HCT116 (cell line): Measurements from ENCODE around the gene ZNRF3. TPM values are rescaled to one million over a fixed set of nuclear protein-coding genes. Genes with fewer than 3 reads are reported as not detected.

Source experiments
- ATAC-seq: fragments of 200-7000 bp; cut with Tn5 transposase; 2 replicates; pipeline ENCODE4 v1.9.1; 2020; ENCODE audit warnings: mild to moderate bottlenecking, moderate library complexity
- BruUV-seq: library from RNA; stranded (reverse); fragments of 400-500 nt; replicated peaks from 2 replicates; lab custom pipeline; 2021; lab: Mats Ljungman, UMichigan
- CTCF ChIA-PET: fragments of 300-600 bp; sonication (Branson Sonifier 250); formaldehyde crosslinking; loops from one replicate; lab custom pipeline; 2021; ENCODE audit warnings: antibody characterized with exemption; lab: Charles Lee
- POLR2A ChIA-PET: fragments of 300-600, 350-600 bp; sonication (Branson Sonifier 250); formaldehyde crosslinking; loops from one replicate; lab custom pipeline; 2021; ENCODE audit warnings: antibody characterized with exemption; lab: Charles Lee
- RAD21 ChIA-PET, 2 experiments: fragments of 300-600 bp; sonication (Branson Sonifier 250); formaldehyde crosslinking; loops; one replicate each; lab custom pipeline; 2023; ENCODE audit warnings: low total read pairs in 2 of 2; ENCODE audit not compliant: uncharacterized antibody in 2 of 2, unreplicated experiment in 2 of 2, low non-redundant PET in 1 of 2; lab: Charles Lee
- DNase-seq: peaks from one replicate; pipeline ENCODE4 v3.0.0-alpha.2; 2010; ENCODE audit warnings: low read depth, low spot score
- H2AFZ ChIP-seq: fragments of 200-600 bp; shearing (Covaris generic), sonication (generic); 2 replicates; pipeline ENCODE4 v1.6.1; 2017; ENCODE audit warnings: low read depth, mixed run types, mixed read lengths, antibody characterized with exemption, low read length; ENCODE audit not compliant: poor library complexity, severe bottlenecking
- H3K27ac ChIP-seq: 2 replicates; pipeline ENCODE4 v1.5.1; 2012; ENCODE audit warnings: low read depth, low read length
- H3K27me3 ChIP-seq: fragments of 200-600 bp; sonication (generic); 2 replicates; pipeline ENCODE4 v1.6.1; 2016; ENCODE audit warnings: mixed run types, low read length, mixed read lengths; ENCODE audit not compliant: insufficient read depth
- H3K36me3 ChIP-seq, 2 experiments: fragments of 200-500 bp in 1 of 2; fragments of 200-600 bp in 1 of 2; sonication (Bioruptor generic) in 1 of 2; sonication (generic) in 1 of 2; 2 replicates each; pipeline versions ENCODE4 v1.5.1 to v1.6.1; 2014 to 2016; ENCODE audit warnings: low read length in 2 of 2, inconsistent platforms in 1 of 2, mixed read lengths in 1 of 2, mixed run types in 1 of 2; ENCODE audit not compliant: insufficient read depth in 2 of 2, control insufficient read depth in 1 of 2
- H3K4me1 ChIP-seq, 2 experiments: fragments of 200-600 bp in 1 of 2; sonication (generic) in 1 of 2; 2 replicates each; pipeline versions ENCODE4 v1.5.1 to v1.6.1; 2012 to 2017; ENCODE audit warnings: low read length in 2 of 2, inconsistent platforms in 1 of 2, mild to moderate bottlenecking in 1 of 2, mixed read lengths in 1 of 2, mixed run types in 1 of 2, moderate library complexity in 1 of 2; ENCODE audit not compliant: insufficient read depth in 2 of 2, control insufficient read depth in 1 of 2
- H3K4me2 ChIP-seq: fragments of 200-600 bp; sonication (generic); 2 replicates; pipeline ENCODE4 v1.6.1; 2017; ENCODE audit warnings: mixed run types, low read length, mixed read lengths
- H3K4me3 ChIP-seq, 2 experiments: fragments of 200-600 bp in 1 of 2; sonication (generic) in 1 of 2; replicated peaks in 1 of 2; 2 replicates each; pipeline ENCODE4 v1.5.1; 2011 to 2016; ENCODE audit warnings: low read length in 2 of 2, control low read depth in 1 of 2, low read depth in 1 of 2, mild to moderate bottlenecking in 1 of 2, mixed read lengths in 1 of 2, mixed run types in 1 of 2
- H3K79me2 ChIP-seq: fragments of 200-600 bp; sonication (generic); 2 replicates; pipeline ENCODE4 v1.6.1; 2017; ENCODE audit warnings: mild to moderate bottlenecking, mixed run types, low read length, moderate library complexity, mixed read lengths; ENCODE audit not compliant: insufficient read depth
- H3K9ac ChIP-seq: fragments of 200-600 bp; sonication (generic); 2 replicates; pipeline ENCODE4 v1.6.1; 2016; ENCODE audit warnings: low read length, mixed read lengths
- H3K9me2 ChIP-seq: fragments of 200-600 bp; sonication (generic), shearing (Covaris generic); 2 replicates; pipeline ENCODE4 v1.6.1; 2017; ENCODE audit warnings: mixed run types, mild to moderate bottlenecking, moderate library complexity; ENCODE audit not compliant: insufficient read depth
- H3K9me3 ChIP-seq, 2 experiments: fragments of 200-500 bp in 1 of 2; fragments of 200-600 bp in 1 of 2; sonication (Bioruptor generic) in 1 of 2; sonication (generic) in 1 of 2; 2 replicates each; pipeline ENCODE4 v1.6.1; 2014 to 2017; ENCODE audit warnings: low read length in 2 of 2, mixed read lengths in 2 of 2, inconsistent platforms in 1 of 2, low read depth in 1 of 2, mild to moderate bottlenecking in 1 of 2, mixed run types in 1 of 2, moderate library complexity in 1 of 2; ENCODE audit not compliant: control insufficient read depth in 1 of 2, insufficient read depth in 1 of 2
- H4K20me1 ChIP-seq: fragments of 200-600 bp; sonication (generic), shearing (Covaris generic); 2 replicates; pipeline ENCODE4 v1.6.1; 2017; ENCODE audit warnings: mixed run types, mild to moderate bottlenecking, moderate library complexity; ENCODE audit not compliant: insufficient read depth
- ATF3 ChIP-seq: IDR thresholded peaks from 2 replicates; pipeline ENCODE4 v1.6.1; 2012
- EGR1 ChIP-seq: IDR thresholded peaks from 2 replicates; pipeline ENCODE4 v1.6.1; 2012; ENCODE audit warnings: low read depth
- ELF1 ChIP-seq: IDR thresholded peaks from 2 replicates; pipeline ENCODE4 v1.6.1; 2012; ENCODE audit warnings: low read depth, borderline replicate concordance
- EZH2phosphoT487 ChIP-seq: fragments of 200-600 bp; IDR thresholded peaks from 2 replicates; pipeline ENCODE4 v1.6.1; 2018; ENCODE audit warnings: antibody characterized with exemption, borderline replicate concordance
- JUND ChIP-seq: IDR thresholded peaks from 2 replicates; pipeline ENCODE4 v1.6.1; 2012
- MAX ChIP-seq: IDR thresholded peaks from 2 replicates; pipeline ENCODE4 v1.6.1; 2012
- POLR2A ChIP-seq: IDR thresholded peaks from 2 replicates; pipeline ENCODE4 v1.7.0; 2011; ENCODE audit warnings: borderline replicate concordance; ENCODE audit not compliant: insufficient read depth, insufficient read length; ENCODE audit errors: extremely low read depth
- SIN3A ChIP-seq: IDR thresholded peaks from 2 replicates; pipeline ENCODE4 v1.6.1; 2012; ENCODE audit warnings: low read depth
- SP1 ChIP-seq: IDR thresholded peaks from 2 replicates; pipeline ENCODE4 v1.6.1; 2012; ENCODE audit warnings: low read depth
- intact Hi-C: fragments of 100-400 bp; cut with micrococcal nuclease; formaldehyde crosslinking; loops from 2 replicates; pipeline ENCODE4 v1.10.0; 2022
- total RNA-seq: library from RNA; stranded (reverse); gene quantifications from one replicate; pipeline ENCODE4 v1.2.1, GENCODE V29; 2021; ENCODE audit not compliant: unreplicated experiment

ZNRF3 gene
- total RNA-seq, 1 experiment from 2014 or later: 12.2 TPM

DNA sequence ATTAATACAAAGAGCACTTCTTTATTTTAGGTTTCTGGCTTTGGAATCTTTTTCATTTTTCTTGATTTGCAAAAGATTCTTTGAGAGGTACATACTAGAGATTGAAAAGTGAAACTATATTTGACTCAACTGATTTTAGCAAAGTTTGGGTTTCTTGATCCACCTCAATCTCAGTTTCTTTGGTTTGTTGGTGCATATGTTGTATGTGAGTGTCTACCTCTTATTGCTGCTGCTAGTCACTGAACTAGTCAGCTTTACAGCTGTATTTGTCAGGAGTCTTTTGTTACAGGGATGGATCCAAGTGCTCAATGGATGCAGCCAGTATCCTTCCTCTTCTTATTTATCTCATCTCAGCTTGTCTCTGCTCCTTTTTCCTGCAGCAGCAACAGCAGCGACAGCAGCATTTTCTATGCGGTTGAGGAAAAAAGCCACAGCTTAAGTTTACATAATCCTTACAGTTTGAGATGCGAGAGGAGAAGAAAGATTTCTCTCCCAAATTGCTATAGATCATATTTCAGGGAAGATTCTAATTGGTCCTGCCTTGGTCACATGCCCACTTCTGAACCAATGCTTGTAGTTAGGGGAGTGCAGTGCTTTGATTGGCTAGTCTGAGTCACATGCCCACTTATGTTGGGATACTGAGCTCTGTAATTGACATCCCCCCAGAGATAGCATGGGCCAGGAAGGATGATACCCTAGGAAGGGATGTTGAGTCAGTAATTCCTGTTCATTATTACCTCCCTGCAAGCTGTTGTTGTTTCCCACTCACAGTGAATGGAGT is 10.0 kb upstream of the ZNRF3 start:
- Histone ChIP-seq H3K4me3 (no peak overlapping the region), H3K4me1 (no peaks in the 10 kb centered on the region), H3K9me3 (no peaks in the 10 kb centered on the region), H3K27me3 (no peaks in the 10 kb centered on the region), H3K36me3 (no peaks in the 10 kb centered on the region), H2AFZ (no peak overlapping the region), H4K20me1 (no peaks in the 10 kb centered on the region), H3K79me2 (no peaks in the 10 kb centered on the region), H3K9me2 (no peaks in the 10 kb centered on the region), H3K4me2 (no peak overlapping the region), H3K27ac (no peak overlapping the region), H3K9ac (no peak overlapping the region)
- ChIA-PET POLR2A (no interaction called here), RAD21 (interaction anchor here in 1 of 2 experiments (0.6 kb wide), 1 partner anchor 9 kb away, joined by 4 read pairs; no protein-coding TSS in a partner anchor), CTCF (no interaction called here)
- no TSS peak for BruUV-seq
- TF ChIP-seq EGR1: no peak
- no peak for TF ChIP-seq EZH2phosphoT487
- no peak for TF ChIP-seq JUND
- no peak for TF ChIP-seq ELF1
- TF ChIP-seq MAX: no peak
- TF ChIP-seq SP1: no peak
- DNase-seq: no peak
- ATAC-seq: peak; percentile 47; the same call in 1 of the 2 replicates
- intact Hi-C loops: no loop called here

GRCh38 chr22:28874061-28874460 is 9.3 kb upstream of the ZNRF3 start:
- no TSS peak for BruUV-seq
- intact Hi-C loops: no loop called here
- RAD21 ChIA-PET: no interaction called here
- TF ChIP-seq ATF3: no peak
- TF ChIP-seq SIN3A: no peak
- no peak for TF ChIP-seq SP1
- no peak for TF ChIP-seq ELF1
- no peak for TF ChIP-seq EZH2phosphoT487
- no peak for TF ChIP-seq POLR2A
- TF ChIP-seq, all 23 proteins: peak for 0
- POLR2A ChIA-PET: interaction anchor here (1.0 kb wide), 1 partner anchor 9 kb away, joined by 3 read pairs; the partner anchor contains the start of gene ZNRF3
- no peak for DNase-seq
- Histone ChIP-seq H3K36me3 (no peaks in the 10 kb centered on the region), H3K27ac (no peak overlapping the region), H3K9me2 (no peaks in the 10 kb centered on the region), H3K4me2 (no peak overlapping the region), H3K9ac (no peak overlapping the region), H3K79me2 (no peaks in the 10 kb centered on the region), H2AFZ (no peak overlapping the region), H3K9me3 (no peaks in the 10 kb centered on the region), H3K27me3 (no peaks in the 10 kb centered on the region), H3K4me3 (no peak overlapping the region), H4K20me1 (no peaks in the 10 kb centered on the region), H3K4me1 (no peaks in the 10 kb centered on the region)
- no peak for ATAC-seq
- CTCF ChIA-PET: no interaction called here
